Osteocyte (in vitro differentiated cells): ENCODE data around the gene NKAIN2. TPM values are rescaled to one million over a fixed set of nuclear protein-coding genes. Genes with fewer than 3 reads are reported as not detected.

Experiments
- DNase-seq: peaks from one replicate; pipeline ENCODE4 v3.0.0; 2021; ENCODE audit warnings: mixed read lengths; ENCODE audit not compliant: unreplicated experiment; ENCODE audit errors: extremely low spot score
- H3K27ac Mint-ChIP-seq: one replicate; pipeline ENCODE4 v1.8.0; 2021; ENCODE audit warnings: mild to moderate bottlenecking, mixed read lengths; ENCODE audit not compliant: unreplicated experiment
- H3K27me3 Mint-ChIP-seq: one replicate; pipeline ENCODE4 v1.8.0; 2021; ENCODE audit warnings: mixed read lengths; ENCODE audit not compliant: unreplicated experiment
- H3K36me3 Mint-ChIP-seq: one replicate; pipeline ENCODE4 v1.8.0; 2021; ENCODE audit warnings: mixed read lengths; ENCODE audit not compliant: unreplicated experiment
- H3K4me1 Mint-ChIP-seq: one replicate; pipeline ENCODE4 v1.8.0; 2021; ENCODE audit warnings: mixed read lengths; ENCODE audit not compliant: unreplicated experiment
- H3K4me3 Mint-ChIP-seq: one replicate; pipeline ENCODE4 v1.8.0; 2021; ENCODE audit warnings: mild to moderate bottlenecking, moderate library complexity, mixed read lengths; ENCODE audit not compliant: unreplicated experiment
- H3K9me3 Mint-ChIP-seq: one replicate; pipeline ENCODE4 v1.8.0; 2021; ENCODE audit warnings: mixed read lengths; ENCODE audit not compliant: unreplicated experiment
- total RNA-seq: library from RNA; stranded (reverse); gene quantifications from 2 replicates; pipeline ENCODE4 v1.2.1, GENCODE V29; 2021
- TF ChIP-seq, protein P1 (sequence below): fragments of 200-600 bp; sonication (generic); IDR thresholded peaks from 2 replicates; pipeline ENCODE4 v1.5.0; 2021; ENCODE audit warnings: antibody characterized with exemption, mild to moderate bottlenecking, moderate library complexity

The NKAIN2 gene
- total RNA-seq, 1 donor from 2014 or later: 17.8 TPM

DNA sequence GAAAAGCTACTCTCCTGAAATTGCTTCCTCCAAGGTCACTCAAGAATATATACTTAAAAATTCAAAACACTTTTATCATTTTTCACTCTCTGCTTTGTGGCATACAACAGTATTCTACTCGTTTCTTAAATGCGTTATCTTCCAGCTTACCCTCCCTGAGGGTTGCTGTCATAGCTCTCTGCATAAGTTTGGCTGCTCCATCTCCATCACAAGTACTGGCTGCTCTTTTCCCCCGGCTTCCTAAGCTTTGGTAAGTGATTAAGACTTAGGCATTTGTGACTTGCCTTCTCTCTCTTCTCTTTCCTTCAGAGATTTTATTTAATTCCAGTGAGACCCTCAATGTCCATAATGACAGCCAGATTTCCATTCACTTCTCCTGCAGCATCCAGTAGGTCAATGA is 128.3 kb downstream of the NKAIN2 start:
- Mint-ChIP-seq H3K9me3 (peaks cover 5% of the 10 kb centered on the region), H3K27ac (no peak overlapping the region), H3K4me1 (peaks cover 19% of the 10 kb centered on the region), H3K4me3 (no peak overlapping the region), H3K27me3 (no peaks in the 10 kb centered on the region), H3K36me3 (no peaks in the 10 kb centered on the region)
- no peak for DNase-seq
- TF ChIP-seq, protein P1, sequence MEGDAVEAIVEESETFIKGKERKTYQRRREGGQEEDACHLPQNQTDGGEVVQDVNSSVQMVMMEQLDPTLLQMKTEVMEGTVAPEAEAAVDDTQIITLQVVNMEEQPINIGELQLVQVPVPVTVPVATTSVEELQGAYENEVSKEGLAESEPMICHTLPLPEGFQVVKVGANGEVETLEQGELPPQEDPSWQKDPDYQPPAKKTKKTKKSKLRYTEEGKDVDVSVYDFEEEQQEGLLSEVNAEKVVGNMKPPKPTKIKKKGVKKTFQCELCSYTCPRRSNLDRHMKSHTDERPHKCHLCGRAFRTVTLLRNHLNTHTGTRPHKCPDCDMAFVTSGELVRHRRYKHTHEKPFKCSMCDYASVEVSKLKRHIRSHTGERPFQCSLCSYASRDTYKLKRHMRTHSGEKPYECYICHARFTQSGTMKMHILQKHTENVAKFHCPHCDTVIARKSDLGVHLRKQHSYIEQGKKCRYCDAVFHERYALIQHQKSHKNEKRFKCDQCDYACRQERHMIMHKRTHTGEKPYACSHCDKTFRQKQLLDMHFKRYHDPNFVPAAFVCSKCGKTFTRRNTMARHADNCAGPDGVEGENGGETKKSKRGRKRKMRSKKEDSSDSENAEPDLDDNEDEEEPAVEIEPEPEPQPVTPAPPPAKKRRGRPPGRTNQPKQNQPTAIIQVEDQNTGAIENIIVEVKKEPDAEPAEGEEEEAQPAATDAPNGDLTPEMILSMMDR: no peak

DNA sequence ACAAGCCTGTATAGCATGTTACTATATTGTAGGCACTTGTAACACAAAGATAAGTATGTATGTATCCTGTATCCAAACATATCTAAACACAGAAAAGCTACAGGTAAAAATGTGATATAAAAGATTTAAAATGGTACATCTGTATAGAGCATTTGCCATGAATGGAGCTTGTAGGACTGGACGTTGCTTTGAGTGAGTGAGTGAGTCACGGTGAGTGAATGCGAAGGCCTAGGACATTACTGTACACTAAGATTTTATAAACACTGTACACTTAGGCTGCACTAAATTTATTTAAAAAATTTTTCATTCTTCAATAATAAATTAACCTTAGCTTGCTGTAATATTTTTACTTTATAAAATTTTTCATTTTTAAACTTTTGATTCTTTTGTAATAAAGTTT is 136.9 kb downstream of the NKAIN2 start:
- TF ChIP-seq, protein P1: no peak
- no peak overlapping the region for H3K4me3 Mint-ChIP-seq
- no peak for DNase-seq
- H3K27ac Mint-ChIP-seq: no peak overlapping the region
- no peaks in the 10 kb centered on the region for H3K27me3 Mint-ChIP-seq
- H3K36me3 Mint-ChIP-seq: no peaks in the 10 kb centered on the region
- peaks cover 3% of the 10 kb centered on the region for H3K4me1 Mint-ChIP-seq
- no peaks in the 10 kb centered on the region for H3K9me3 Mint-ChIP-seq

DNA sequence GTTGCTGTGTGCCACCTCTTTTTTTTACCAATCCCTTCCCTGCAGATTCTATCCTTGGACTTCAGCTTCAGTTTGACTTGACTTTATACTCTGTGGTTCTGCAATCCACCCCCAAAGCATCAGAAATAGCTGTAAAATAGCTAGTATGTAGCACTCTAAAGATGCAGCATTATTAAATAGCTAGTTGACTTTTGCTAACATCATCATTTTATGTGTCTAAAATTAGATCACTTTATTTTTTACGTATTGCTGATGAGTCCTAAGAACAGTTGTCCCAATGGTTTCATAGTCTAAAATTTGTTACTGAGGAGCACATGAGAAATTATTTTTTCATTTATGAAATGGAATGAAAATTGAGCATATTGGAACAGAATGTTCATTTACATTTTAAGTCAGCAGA is 138.2 kb downstream of the NKAIN2 start:
- Mint-ChIP-seq H3K27me3 (no peaks in the 10 kb centered on the region), H3K27ac (no peak overlapping the region), H3K4me3 (no peak overlapping the region), H3K9me3 (no peaks in the 10 kb centered on the region), H3K36me3 (no peaks in the 10 kb centered on the region), H3K4me1 (peaks cover 3% of the 10 kb centered on the region)
- DNase-seq: no peak
- TF ChIP-seq, protein P1: no peak

DNA sequence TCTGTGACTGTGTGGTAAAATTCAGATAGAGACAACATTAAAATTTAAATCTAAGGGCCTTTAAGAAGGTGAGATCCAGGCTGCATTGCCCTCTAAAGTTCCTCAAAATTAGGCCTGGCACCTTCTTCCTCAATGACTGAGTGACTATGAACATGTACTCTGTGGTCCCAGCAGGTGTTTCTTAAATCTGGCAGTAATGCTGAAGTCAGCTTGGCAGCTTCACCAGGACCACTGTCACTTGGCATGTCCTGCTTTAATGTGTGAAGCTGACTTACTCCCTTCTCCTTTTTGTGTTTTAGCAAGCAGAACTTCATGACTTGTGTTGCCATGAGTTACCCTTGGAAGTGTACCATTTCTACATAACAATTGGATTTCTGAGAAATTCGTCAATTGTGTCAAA is 141.7 kb downstream of the NKAIN2 start:
- no peak overlapping the region for H3K27ac Mint-ChIP-seq
- H3K9me3 Mint-ChIP-seq: peaks cover 14% of the 10 kb centered on the region
- no peak overlapping the region for H3K4me3 Mint-ChIP-seq
- TF ChIP-seq, protein P1: no peak
- no peak for DNase-seq
- H3K27me3 Mint-ChIP-seq: no peaks in the 10 kb centered on the region
- peaks cover 3% of the 10 kb centered on the region for H3K4me1 Mint-ChIP-seq
- peaks cover 10% of the 10 kb centered on the region for H3K36me3 Mint-ChIP-seq

DNA sequence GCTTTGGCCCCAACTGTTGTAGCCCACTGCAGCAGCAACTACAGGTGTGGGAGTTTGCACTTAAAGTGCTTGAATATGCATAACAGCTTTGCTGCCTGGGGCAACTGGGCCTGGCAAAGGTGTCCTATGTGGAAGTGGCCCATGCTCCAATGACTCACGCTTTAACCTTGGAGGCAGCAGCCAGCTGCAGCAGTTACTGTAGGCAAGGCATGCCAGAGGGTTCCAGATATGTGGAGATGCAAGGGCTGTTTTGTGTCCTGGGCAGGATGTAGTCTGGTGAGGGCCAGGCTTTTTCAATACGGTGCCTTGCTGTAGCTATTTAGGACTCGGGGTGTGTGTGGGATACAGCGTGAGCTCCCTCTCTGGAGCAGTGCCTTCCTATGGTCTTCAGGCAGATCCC is 150.3 kb downstream of the NKAIN2 start:
- no peak overlapping the region for H3K27ac Mint-ChIP-seq
- no peaks in the 10 kb centered on the region for H3K27me3 Mint-ChIP-seq
- peaks cover 39% of the 10 kb centered on the region for H3K9me3 Mint-ChIP-seq
- no peak for DNase-seq
- no peak overlapping the region for H3K4me3 Mint-ChIP-seq
- peaks cover 20% of the 10 kb centered on the region for H3K36me3 Mint-ChIP-seq
- H3K4me1 Mint-ChIP-seq: no peaks in the 10 kb centered on the region
- TF ChIP-seq, protein P1: no peak
